ENCODE results near the gene AGTPBP1.

AGTPBP1 gene

DNA sequence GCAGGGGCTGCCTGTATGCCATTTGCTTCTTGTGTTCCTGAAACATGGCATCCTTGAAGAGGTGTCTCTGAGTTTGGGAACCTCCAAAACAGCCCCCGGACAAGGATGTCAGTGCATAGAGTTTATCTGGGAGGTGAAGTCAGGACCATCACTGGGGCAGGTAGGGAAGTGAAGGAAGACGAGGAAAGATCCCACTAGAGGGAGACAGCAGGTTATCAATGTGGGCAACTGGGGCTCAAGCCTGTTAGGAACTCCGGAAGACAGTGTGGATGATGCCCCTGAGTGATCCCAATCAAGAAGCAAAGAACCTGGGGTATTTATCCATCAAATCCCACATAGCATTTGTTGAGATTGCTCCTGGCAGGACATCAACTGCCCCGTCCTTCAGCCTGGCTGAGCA lies 233.1 kb downstream of the AGTPBP1 start:
- DNase-seq (ENCODE audit: low read depth in 1 of 2, low spot score in 1 of 2): no peak

- DNase-seq (ENCODE audit: low read depth in 1 of 2, low spot score in 1 of 2): no peak
Measured at GRCh38 chr9:85505612-85506011, 236.1 kb downstream of the AGTPBP1 start.

DNA sequence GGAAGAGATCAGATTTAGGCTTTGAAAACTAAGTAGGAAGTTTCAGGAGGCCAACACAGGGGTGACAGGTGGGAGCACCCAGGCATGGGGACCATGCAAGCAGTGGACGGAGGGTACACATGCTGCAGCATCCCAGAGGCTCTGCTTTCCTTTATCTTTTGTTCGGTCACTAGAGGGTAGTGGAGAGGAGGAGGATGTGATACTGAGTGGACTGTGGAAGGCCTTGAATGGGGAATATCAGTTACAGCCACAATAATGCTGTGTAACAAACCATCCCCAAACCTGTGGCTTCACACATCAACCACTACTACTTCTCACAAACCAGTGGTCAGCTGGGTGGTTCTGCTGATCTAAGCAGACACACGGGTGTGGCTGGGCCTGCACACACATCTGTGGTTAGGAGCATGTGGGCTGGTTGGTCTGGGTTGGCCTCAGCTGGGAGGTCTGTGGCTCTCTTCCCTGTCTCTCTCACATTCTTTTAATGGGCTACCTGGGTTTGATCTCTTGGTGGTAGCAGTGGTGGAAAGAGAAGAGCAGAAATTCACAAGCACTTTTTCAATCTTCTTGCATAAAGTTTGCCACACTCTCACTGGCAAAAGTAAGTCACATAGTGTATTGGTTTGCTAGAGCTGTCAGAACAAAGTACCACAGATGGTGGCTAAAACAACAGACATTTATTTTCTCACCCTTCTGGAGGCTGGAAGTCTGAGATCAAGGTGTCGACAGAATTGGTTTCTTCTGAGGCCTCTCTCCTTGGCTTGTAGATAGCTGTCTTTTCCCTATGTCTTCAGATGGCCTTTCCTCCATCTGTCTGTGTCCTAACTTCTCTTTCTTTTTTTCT lies 238.7 kb downstream of the AGTPBP1 start:
- no peak for DNase-seq (ENCODE audit: low read depth in 1 of 2, low spot score in 1 of 2)

- DNase-seq (ENCODE audit: low read depth in 1 of 2, low spot score in 1 of 2): no peak
Measured at GRCh38 chr9:85501882-85502281, 239.9 kb downstream of the AGTPBP1 start.

- no peak for DNase-seq (ENCODE audit: low read depth in 1 of 2, low spot score in 1 of 2)
Measured at GRCh38 chr9:85501456-85501855, 240.3 kb downstream of the AGTPBP1 start.
